ENCODE measurements around the gene SDK2.
"Not testable (repeated sequence)": the region's sequence is repeated elsewhere in the genome, so short reads cannot be mapped to it uniquely, and the experiment has no call there.

The SDK2 gene

DNA sequence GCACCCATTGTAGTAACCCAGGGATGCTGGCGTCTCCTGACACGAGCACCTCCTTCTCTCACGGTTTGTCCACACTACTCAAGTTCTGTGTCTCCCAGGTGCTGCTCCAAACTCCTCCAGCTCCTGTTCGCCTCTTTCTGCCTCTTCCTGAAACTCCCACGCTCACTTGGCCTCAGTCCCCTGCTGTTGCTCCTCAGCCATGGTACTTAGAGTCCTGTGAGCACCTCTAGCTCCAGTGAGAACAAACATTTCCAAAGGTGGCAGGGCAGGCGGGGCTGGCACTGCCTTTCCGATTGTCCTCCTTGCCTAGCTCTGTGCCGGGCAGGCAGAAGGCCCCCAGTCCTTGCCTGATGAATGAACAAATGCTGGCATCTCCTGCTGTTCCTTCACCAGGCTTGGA, 146.1 kb downstream of the SDK2 start:
- no peak for DNase-seq

DNA sequence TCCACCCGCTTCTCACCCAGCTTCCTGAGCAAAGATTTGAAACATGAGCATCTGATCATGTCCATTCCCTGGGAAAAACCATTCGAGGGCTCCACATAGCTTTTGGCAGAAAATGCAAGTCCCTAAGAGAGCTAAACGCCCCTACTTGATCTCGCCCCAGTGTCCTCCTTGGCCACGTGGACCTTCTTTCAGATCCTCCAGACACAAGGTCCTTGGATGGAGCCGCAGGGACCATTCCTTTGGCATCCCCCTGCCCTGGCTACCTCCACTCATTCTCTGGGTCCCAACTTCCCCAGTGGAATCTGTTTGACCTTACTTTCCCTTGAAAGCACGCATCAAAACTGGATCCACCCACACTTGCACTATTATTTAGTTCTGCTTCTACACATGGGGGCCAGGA, 146.5 kb downstream of the SDK2 start:
- DNase-seq, result no peak

DNA sequence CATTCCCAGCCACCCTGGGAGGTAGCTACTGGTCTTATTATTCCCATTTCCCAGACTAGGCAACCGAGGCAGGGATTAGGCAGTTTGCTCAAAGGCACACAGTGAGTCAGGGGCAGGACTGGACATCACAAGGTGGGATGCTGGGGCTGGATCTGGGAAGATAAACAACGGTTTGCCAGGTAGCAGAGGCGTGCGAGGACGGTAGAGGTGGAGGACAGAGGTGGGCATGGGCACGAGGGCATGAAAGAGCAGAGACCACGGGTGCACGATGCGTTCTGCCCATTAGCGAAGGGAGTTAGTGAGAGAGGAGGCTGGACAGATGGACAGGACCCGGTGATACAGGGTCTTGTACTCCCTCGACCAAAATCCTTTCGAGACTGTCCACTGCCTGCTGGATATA, 148.0 kb downstream of the SDK2 start:
- no peak for DNase-seq

DNA sequence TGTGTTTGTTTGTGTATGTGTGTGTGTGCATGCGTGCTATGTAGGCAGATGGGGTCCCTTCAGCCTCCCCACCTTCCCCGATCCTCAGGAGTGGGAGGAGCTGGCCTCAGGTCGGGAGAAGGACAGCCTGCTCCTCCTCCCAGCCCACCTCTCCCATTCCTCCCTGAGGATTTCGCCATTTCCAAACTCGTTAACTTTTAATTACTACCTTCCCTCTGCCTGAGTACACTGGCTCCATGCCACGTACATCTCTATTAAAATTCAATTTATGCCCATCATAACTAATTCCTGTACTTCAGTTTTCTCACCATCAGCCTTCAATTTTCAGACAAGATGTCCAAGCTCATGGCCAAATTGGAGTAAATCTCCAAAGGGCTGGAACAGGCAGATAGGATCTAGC, 148.6 kb downstream of the SDK2 start:
- no peak for DNase-seq

DNA sequence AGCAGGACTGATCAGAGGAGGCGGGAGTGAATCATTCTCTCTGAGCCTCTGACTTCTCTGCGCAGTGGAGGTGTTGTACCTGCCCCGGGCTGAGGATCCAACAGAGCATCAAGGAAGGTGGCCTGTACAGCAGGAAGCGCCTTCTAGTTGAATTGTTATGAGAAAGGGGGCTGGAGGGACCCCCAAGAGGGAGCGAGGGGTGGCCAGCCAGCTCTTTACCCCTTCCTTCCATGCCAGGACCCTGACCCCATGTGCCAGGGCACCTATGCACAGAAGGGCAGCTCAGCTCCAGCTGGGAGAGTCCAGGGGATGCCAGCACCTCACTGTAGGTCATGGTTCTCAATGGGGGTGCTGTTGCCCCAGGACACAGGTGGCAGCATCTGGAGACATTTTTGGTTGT, 149.3 kb downstream of the SDK2 start:
- DNase-seq, result no peak

DNA sequence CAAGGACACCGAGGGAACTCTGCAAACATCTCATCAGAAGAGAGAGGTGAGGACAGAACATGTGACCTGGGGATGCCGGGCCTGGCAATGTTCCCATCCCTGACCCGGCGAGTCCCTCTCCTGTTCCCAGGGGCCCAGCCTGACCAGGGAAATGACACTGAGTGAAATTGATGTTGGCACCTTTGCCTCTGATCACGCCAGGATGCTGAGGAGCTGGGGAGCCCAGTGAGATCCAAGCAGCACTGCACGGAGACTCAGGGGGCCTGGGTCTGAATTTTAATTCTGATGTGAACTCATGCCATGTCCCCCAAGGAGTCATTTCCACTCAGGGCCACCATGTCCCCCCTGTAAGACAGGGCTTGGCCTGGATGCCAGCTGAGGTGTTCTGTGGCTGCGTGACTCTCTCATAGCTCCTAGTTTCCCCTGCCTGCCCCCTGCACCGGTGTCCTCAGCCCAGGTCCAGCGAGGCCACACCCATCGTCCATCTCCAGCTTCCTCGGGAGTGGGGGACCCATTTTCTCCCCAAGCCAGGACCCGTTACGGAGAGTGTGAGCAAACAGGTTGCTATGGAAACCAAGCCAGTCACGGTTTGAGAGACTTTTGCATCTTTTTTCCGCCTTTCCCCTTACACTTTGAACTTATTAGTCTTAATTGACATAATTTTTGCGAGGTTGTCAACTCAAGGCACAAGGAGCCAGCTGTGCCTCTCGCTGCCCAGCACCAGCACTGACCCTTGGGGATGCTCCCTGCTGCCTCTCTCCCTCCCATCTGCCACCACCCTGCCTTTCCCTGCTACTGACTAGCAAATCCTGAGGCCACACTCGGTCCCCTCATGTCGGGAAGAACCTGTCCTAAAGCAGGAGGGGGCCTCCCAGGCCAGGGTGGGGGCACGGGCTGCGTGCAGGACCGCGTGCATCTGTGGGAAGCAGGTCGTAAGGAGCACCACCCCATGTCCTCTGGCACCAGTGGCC, 150.0 kb downstream of the SDK2 start:
- no peak for DNase-seq

DNA sequence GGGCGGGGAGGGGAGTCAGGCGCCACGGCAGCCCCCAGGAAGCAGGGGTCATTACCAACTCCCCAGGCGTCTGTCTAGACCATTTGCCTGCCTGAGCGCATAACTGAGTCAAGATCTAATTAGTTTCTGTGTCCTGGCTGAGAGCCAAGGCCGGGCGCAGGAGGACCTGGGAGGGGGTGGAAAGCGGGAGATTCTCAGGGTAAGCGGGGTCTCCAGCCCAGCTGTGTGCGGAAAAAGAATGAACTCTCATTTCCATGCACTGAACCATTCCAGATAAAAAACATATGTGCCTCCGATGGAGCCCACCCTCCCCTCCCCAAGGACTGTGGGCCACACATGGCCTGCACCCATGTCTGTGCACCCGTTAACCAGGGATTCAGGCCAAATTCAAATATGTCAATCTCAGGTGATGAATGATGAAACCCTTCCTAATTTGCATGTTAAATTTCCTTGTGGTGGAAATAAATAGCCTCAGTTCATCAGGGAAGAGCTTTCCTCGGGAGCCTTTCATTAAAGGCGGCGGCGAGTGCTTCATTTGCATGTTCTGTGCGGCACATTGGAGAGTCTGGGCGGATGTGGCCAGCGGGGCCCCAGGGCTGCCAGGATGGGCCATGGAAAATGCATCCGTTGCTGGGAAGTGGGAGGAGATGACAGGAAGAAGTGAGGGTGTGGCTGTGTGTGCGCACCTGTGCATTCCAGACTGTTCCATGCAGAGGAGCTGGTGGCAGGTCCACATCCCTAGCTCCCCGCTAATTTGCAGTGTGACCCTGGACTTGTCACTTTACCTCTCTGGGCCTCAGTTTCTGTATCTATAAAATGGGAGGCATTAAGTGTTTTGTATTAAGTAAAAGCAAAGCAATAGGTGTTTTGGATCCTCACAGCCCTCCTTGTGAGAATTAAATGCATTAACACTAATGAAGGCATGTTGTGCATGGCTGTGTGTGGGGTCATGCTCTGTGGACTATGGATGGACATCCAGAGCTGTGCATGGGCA, 151.1 kb downstream of the SDK2 start:
- no peak for DNase-seq

DNA sequence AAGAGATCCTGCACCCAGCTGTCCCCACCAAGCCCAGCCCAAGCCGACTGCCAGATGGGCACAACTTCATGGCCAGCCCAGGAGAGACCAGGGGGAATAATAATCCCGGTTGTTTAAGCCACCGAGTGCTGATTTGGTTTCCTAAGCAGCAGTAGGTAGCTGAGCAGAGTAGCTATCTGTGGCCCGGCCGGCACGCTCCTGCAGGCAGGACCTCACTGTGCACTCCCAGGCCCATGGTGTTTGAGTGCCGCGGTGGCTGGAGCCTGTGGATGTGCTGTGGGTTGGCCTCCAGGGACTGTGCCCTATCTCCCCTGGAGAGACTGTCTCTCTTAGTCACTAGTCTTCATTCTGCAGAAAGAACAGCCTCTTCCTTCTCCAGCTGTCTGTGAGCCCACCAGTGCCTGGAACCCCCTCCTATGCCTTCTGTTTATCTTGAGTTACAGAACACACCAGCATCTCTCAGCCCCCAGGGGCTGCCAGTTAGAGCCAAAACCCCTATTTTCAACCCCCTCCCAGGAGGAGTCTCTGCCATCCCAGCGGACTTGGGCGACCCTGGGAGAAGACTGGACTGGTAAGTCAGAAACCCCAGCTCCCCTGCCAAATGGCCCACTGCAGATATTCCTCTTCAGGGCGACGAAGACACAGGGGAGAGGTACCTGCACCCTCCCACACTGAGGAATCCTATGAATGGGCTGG, 152.0 kb downstream of the SDK2 start:
- no peak for DNase-seq

DNA sequence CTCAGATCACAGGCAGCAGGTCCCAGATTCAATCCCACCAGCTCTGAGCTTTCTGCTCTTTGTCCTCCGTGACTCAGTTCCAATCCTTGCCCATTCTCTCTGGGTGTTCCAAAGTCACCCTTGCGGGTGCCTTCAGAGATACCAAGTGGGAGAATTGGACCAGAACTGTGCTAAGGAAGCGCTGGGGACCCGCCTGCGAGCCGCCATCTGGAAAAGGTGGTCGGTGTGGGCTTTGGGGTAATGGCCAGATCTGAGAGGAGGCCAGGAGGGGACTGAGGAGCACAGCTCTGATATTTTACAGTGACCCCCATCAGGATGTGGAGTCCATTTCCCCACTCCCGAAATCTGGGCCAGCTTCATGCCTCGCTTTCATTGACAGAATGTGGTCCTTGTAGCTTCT, 152.6 kb downstream of the SDK2 start:
- no peak for DNase-seq

DNA sequence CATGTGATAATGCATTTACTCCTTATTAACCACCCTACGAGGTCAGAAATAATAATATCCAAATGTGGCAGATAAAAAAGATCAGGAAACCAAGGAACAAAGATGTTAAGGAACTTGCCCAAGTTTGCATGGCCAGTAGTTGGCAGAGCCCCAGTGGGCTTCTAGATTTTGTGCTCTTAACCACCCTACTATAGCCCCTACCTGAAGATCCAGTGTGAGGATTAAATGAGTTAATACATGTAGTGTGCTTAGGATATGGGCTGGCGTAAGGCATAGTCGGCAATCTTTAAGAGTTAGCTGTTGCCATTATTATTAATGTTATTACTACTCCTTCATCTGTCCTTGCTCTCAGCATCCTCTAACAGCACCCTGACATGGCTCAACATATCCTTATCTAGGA, 153.4 kb downstream of the SDK2 start:
- no peak for DNase-seq

DNA sequence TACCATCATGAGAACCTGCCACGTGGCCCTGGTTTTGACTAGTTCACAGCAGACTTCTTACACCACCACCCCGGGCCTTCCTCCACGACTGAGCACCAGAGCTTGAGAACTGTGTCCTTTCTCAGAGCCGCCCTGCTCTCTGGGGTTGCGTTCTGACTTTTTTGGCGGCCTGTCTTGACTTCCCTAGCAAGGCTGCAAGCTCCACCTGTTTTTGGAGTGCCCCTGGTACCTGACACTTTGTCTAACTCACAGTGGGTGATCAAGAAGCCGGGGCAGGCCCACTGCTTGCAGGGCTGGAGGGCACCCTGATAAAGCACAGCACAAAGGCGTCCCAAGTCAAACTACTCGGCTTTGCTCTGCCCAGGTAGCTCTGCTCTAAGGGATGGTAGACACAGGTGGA, 154.3 kb downstream of the SDK2 start:
- no peak for DNase-seq

DNA sequence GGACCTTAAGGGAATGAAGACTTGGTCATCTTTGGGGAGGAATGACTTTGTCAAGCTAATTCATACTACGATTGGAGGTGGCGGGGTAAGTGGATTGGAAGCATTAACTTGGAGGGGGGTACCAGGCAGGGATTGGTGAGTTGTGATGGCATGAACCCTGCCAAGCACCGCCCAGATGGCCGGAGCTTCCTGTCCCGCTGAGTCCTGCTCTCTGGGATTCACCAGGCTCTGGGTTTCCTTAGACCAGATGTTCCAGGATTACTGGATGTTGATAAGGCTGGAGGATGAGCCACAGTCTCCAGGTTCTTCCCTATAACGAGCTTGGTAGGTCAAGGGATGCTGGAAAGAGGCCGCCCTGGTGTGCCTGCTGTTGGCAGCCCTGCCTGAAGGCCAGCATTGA, 154.9 kb downstream of the SDK2 start:
- no peak for DNase-seq

DNA sequence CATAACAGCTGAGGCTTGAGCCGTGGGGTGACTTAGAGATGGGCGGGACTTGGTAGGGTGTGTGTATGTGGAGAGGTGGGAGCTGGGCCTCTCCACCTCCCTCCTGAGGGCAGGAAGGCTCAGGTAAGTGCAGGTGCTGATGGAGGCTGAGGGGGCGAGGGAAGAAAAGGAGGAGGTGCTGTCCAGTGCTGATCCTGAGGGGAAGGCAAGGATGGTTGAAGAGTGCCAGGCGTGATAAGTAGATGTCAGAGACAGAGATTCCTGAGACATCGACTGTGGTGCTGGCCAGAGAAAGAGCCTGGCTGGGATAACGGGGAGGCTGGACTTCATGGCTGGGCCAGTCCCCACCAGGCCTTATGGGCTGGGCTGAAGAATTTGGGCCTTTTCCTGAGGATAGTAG, 159.1 kb downstream of the SDK2 start:
- DNase-seq, result peak; percentile 1

DNA sequence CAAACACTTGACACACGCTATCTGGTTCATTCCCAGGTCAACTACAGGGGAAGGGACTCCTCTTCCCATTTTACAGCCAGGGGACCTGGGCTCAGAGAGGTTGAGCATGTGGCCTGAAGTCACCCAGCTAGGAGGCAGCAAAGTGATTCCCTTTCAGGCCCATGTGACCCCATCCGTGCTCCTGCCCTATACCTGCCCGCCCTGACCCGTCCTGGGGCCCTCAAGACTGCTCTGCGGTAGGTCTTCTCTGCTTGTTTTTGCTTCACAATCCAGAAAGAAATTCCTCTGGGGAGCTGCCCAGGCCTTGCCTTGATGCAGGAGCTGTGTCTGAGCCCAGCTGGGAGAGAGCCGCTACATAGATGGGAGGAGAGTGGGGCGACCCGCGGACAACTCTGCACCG, 161.4 kb downstream of the SDK2 start:
- no peak for DNase-seq

DNA sequence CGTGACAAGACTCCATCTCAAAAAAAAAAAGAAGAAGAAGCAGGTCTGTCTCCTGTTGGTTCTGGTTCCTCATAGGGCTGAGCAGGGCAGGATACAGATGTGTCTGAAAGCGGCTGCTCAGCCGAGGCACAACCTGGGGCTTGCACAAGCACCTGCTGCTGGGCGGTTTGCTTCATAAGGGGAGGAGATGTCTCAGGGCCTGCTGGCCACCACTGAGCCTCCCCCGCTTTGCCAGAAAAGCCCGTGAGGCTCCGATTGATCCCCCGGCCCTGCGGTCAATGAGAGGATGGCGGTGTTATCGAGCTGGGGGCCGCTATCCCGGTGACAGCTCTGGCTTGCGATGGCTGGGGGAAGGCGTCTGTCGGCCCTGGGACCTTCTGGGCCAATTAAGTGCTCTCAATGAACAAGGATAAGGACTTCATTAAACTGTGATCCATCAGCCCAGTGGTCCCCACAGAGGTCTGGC, 162.0 kb downstream of the SDK2 start:
- DNase-seq, result no peak

DNA sequence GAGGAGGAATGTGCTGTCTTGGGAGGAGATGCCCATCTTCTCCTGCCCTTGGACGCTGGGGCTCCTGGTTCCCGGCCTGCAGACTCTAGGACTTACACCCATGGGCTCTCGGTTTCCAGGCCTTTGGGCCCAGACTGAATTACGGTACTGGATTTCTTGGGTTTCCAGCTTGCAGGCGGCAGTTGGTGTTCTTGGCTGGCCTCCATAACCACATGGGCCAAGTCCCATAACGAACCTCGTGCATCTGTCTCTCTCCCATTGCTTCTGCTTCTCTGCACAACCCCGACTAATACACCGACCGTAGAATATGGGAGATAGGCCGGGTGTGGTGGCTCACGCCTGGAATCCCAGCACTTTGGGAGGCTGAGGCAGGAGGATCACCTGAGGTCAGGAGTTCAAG, 162.6 kb downstream of the SDK2 start:
- no peak for DNase-seq

DNA sequence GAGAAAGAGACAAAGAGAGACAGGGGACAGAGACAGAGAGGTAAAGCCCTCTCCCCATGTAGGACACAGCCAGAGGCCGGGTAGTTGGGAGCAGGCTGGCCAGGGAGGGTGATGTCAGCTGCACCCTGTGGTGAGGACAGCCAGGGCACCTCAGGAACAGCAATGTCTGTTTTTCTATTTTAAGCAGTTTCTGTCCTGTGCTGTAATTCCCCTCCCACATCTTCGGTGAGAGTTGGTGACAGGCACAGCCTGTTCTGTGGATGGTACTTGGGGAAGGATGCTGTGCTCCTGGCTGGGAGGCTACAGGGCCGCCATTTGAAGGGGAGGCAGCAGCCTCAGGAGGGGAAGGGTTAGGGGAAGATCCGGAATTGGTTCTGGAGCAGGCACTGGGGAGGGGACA, 163.5 kb downstream of the SDK2 start:
- peak; percentile 4 for DNase-seq

DNA sequence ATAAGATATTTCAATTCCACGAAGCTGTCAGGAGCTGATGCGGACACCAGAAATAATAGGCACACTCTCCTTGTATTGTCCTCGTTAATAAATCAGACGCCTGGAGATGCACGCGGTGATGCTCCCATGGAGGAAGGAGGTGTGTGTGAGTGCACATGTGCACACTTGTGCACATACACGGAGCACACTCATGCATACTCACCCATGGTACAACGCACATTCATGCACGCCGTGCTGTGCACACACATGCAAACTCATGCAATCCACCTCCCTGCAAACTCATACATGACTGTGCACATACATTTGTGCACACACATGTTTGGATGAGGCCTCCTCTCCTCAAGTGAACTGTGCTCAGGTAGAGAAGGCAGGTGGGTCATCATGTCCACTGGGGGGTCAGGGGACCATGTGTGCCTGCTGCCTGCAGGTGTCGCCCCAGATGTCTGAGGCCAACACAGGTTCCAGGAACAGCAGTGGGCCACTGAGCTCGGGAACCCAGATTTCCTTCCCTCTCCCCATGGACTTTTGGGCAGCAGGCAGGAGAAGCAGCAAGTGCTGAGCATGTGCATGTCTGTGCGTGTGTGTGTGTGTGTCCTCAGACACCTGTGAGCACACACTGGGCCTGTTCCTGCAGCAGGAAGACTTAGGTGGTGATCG, 165.3 kb downstream of the SDK2 start:
- no peak for DNase-seq

DNA sequence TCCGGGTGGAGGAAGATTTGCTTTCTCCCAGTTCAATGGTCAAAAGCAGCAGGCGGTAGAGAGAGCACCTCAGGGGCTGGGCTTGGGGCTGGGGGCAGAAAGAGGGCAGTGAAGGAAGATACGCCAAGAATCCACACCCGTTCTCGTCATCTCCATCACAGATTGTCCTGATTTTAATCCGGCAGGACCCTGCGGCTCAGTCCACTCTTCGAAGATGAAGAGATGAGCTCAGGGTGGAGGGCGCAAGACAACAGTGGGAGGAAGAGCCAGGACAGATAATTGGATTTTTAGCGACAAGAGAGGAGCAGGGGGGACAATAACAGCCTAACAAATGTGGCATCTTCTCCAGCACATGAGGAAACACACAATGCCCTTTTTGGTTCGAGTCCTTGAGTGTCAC, 165.9 kb downstream of the SDK2 start:
- no peak for DNase-seq

DNA sequence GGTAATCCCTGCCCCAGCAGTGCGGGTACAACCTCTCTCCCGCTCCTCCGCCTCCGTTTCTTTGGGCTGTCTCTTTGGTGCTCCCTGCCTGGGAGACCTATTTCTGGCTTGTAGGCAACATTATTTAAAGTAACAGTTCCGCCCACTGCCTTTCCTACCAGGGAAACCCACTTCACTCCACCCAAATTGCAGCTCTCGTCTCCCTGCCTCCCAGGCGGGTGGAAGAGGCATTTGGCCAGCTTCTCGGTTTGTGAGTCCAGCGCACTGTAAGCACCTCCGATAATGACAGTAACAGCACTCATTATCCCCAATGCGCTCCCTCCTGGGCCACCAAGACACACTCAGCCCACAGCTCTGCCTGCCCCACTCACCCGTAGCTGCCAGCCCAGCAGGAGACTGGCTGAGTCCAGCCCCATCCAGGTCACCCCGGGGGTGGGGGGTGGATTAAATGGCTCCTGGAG, 167.3 kb downstream of the SDK2 start:
- DNase-seq, result no peak

DNA sequence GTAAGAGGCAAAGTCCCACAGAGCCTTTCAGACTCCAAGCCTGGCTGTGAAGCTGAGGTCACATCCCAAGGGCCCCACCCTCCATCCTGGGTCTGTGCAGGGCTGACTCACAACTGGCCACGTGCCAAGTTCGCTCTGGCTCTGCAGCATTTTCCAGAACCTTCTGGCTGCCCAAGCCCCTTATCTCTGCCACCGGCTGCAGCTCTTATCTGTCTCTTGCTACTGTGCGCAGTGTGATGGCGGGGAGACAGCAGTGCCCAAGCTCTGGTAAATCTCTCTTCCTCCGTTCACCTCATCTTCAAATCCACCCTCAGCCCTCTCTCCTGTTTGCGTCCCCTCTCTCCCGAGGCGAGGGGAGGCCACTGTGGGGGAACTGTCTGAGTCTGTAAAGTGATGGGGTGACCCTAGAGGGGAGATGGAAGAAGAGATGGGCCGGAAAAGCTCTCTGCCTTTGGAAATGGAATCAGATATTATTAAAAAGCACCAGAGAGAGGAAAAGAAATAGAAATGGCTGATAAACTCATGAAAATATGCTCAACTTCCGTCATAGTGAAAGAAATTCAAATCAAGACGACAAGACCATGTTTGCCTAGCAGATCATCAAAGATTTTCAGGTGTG, 169.8 kb downstream of the SDK2 start:
- DNase-seq, result peak; percentile 99

DNA sequence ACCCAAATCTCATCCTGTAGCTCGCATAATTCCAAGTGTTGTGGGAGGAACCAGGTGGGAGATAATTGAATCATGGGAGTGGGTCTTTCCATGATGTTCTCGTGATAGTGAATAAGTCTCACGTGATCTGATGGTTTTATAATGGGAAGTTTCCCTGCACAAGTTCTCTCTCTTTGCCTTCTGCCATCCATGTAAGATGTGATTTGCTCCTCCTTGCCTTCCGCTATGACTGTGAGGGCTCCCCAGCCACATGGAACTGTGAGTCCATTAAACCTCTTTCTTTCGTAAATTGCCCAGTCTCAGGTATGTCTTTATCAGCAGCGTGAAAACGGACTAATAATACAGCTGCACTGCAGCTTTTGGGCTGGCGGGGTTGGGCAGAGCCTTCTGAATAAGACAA, 171.5 kb downstream of the SDK2 start:
- DNase-seq, result not testable (repeated sequence)
